ENCODE results near the gene LPIN1.

The LPIN1 gene

GRCh38 chr2:11876436-11876835 lies 130.0 kb downstream of the LPIN1 start:
- ChIA-PET CTCF (no interaction called here), POLR2A (no interaction called here)
- no peak for DNase-seq (ENCODE audit: extremely low spot score)
- no peak for TF ChIP-seq CTCF (IDR thresholded peaks at IDR 0.05; ENCODE audit: control extremely low read depth, extremely low read depth, low read depth, missing control alignments)

DNA sequence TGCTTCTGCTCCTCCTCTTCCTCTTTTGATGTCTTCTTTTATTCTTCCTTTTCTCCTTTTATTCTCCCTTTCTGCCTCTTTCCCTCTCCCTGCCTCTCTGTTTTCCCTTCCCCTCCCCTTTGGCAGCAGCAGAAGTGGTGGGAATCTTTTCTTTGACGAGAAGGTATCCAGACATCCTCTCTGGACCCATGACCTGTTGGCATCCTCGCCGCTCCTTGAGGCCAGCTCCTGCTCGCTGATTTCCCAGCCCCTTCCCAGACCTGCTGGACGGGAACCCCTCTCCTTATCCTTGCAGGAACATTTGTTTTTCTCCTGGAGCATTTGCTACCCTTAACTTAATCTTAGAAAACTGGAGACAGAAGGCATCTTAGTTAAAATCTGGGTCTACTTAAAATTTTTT lies 130.5 kb downstream of the LPIN1 start:
- ChIA-PET CTCF (no interaction called here), POLR2A (no interaction called here)
- no peak for DNase-seq (ENCODE audit: extremely low spot score)
- no peak for TF ChIP-seq CTCF (IDR thresholded peaks at IDR 0.05; ENCODE audit: control extremely low read depth, extremely low read depth, low read depth, missing control alignments)
